Vagina (tissue), 2 donors: ENCODE data around the gene CMTM3.

Experiments
- POLR2A ChIP-seq, 2 donors: fragments of 450-650 bp; IDR thresholded peaks; one replicate each; pipeline ENCODE4 v1.6.1; 2017; ENCODE audit warnings: antibody characterized with exemption in 2 of 2, mild to moderate bottlenecking in 2 of 2, moderate library complexity in 2 of 2
- TF ChIP-seq, protein P1 (sequence below), 3 experiments: fragments of 450-650 bp in 2 of 3; fragments of 200-600 bp in 1 of 3; sonication (generic) in 1 of 3; IDR thresholded peaks; one replicate each; pipeline ENCODE4 v1.5.1; 2017 to 2019; ENCODE audit warnings: antibody characterized with exemption in 3 of 3, mild to moderate bottlenecking in 2 of 3, moderate library complexity in 2 of 3

DNA sequence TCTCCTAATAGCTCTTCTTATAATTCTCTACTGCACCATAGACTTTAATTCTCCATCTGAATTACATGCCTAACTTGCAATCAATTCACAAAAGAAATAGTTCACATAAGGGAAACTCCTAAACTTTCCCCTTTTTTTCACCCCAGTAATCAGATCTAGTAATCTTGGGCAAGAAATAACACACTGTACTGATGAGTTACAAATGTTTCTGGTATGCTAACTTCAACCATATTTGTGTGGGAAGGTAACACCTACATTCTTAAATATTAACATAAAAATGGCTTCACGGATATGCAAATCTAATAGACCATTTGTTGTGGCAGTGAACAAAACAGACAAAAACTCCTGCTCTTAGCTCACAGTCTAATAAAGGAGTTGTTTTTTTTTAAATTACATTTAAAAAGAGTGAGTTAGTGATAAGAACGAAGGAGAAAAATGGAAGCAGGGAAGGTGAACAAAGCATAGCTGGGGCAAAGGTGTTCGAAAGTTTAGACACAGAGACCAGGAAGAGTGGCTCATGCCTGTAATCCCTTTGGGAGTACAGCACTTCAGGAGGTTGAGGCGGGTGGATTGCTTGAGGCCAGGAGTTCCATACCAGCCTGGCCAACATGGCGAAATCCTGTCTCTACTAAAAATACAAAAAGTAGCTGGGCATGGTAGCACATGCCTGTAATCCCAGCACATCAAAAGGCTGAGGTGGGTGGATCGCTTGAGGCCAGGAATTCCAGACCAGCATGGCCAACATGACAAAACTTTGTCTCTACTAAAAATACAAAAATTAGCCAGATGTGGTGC, 34.8 kb downstream of the CMTM3 start:
- TF ChIP-seq, protein P1, sequence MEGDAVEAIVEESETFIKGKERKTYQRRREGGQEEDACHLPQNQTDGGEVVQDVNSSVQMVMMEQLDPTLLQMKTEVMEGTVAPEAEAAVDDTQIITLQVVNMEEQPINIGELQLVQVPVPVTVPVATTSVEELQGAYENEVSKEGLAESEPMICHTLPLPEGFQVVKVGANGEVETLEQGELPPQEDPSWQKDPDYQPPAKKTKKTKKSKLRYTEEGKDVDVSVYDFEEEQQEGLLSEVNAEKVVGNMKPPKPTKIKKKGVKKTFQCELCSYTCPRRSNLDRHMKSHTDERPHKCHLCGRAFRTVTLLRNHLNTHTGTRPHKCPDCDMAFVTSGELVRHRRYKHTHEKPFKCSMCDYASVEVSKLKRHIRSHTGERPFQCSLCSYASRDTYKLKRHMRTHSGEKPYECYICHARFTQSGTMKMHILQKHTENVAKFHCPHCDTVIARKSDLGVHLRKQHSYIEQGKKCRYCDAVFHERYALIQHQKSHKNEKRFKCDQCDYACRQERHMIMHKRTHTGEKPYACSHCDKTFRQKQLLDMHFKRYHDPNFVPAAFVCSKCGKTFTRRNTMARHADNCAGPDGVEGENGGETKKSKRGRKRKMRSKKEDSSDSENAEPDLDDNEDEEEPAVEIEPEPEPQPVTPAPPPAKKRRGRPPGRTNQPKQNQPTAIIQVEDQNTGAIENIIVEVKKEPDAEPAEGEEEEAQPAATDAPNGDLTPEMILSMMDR (IDR thresholded peaks at IDR 0.05) = no peak
- no peak for TF ChIP-seq POLR2A (IDR thresholded peaks at IDR 0.05)
